Keratinocyte (primary cell): Measurements from ENCODE around the gene ABCC8.

ENCODE experiments used
- EZH2 ChIP-seq: IDR thresholded peaks from one replicate; pipeline ENCODE4 v1.6.1; 2012; ENCODE audit warnings: inconsistent platforms, mild to moderate bottlenecking, low read length, moderate library complexity
- TF ChIP-seq, protein P1 (sequence below), 3 experiments: IDR thresholded peaks in 1 of 3; conservative IDR thresholded peaks in 1 of 3; optimal IDR thresholded peaks in 1 of 3; 2 replicates in 2 of 3; 3 replicates in 1 of 3; pipeline versions ENCODE3 to v1.5.1; 2011; ENCODE audit warnings: low read length in 3 of 3, mild to moderate bottlenecking in 3 of 3, moderate library complexity in 2 of 3, control low read depth in 1 of 3, inconsistent platforms in 1 of 3; ENCODE audit not compliant: insufficient read depth in 2 of 3; ENCODE audit errors: extremely low read depth in 1 of 3

DNA sequence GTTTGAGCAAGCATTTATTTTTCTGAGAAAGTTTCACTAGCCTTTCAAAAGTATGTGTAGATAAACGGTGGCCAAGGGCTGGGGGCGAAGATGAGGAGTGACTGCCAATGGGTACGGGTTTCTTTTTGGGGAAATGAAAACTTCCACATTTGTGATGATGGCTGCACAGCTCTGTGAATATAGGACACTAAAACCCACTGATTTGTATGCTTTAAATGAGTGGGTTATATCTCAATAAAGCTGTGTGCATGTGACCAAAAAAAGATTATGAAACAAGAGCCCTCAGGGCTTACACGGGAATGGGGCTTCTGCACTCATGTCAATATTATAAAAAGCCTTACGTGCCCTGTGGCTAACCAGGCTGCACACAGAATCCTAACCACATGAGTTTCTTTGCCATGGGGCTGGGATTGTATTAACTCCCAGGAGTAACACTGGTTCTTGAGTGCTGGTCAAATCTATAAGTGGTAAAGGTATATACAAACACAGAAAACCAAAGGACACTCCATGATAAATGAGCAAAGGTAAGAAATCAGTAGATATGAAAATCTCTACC lies 31.3 kb downstream of the ABCC8 start:
- TF ChIP-seq, protein P1, sequence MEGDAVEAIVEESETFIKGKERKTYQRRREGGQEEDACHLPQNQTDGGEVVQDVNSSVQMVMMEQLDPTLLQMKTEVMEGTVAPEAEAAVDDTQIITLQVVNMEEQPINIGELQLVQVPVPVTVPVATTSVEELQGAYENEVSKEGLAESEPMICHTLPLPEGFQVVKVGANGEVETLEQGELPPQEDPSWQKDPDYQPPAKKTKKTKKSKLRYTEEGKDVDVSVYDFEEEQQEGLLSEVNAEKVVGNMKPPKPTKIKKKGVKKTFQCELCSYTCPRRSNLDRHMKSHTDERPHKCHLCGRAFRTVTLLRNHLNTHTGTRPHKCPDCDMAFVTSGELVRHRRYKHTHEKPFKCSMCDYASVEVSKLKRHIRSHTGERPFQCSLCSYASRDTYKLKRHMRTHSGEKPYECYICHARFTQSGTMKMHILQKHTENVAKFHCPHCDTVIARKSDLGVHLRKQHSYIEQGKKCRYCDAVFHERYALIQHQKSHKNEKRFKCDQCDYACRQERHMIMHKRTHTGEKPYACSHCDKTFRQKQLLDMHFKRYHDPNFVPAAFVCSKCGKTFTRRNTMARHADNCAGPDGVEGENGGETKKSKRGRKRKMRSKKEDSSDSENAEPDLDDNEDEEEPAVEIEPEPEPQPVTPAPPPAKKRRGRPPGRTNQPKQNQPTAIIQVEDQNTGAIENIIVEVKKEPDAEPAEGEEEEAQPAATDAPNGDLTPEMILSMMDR (optimal IDR thresholded peaks at IDR 0.05 in 1 of 3, IDR thresholded peaks at IDR 0.05 in 1 of 3, conservative IDR thresholded peaks at IDR 0.05 in 1 of 3; ENCODE audit: extremely low read depth in 1 of 3, insufficient read depth in 2 of 3, low read length in 3 of 3): no peak
- no peak for TF ChIP-seq EZH2
